Sigmoid colon (tissue), 7 donors: ENCODE data around the gene DLL4. TPM values are rescaled to one million over a fixed set of nuclear protein-coding genes. Genes with fewer than 3 reads are reported as not detected.

Experiments used
- DNase-seq: peaks from one replicate; pipeline ENCODE4 v3.0.0-alpha.2; 2019
- H3K27ac ChIP-seq, 4 donors: fragments of 200-600 bp; sonication (generic); one replicate each; pipeline ENCODE4 v1.5.1; 2016 to 2019; ENCODE audit warnings: mild to moderate bottlenecking in 1 of 4
- H3K27me3 ChIP-seq, 3 donors: fragments of 200-600 bp; sonication (generic); one replicate each; pipeline ENCODE4 v1.5.1; 2019; ENCODE audit warnings: mild to moderate bottlenecking in 1 of 3
- H3K36me3 ChIP-seq, 4 donors: fragments of 200-600 bp; sonication (generic); one replicate each; pipeline ENCODE4 v1.5.1; 2016 to 2019
- H3K4me1 ChIP-seq, 4 donors: fragments of 200-600 bp; sonication (generic); one replicate each; pipeline ENCODE4 v1.5.1; 2017 to 2019
- H3K4me3 ChIP-seq, 4 donors: fragments of 200-600 bp; sonication (generic); one replicate each; pipeline ENCODE4 v1.5.1; 2017 to 2019; ENCODE audit warnings: mild to moderate bottlenecking in 2 of 4, moderate library complexity in 1 of 4
- H3K9me3 ChIP-seq, 4 donors: fragments of 200-600 bp in 3 of 4; sonication (generic) in 3 of 4; one replicate each; pipeline versions ENCODE4 v1.5.1 to v1.6.1; 2013 to 2019
- CTCF ChIP-seq, 4 experiments: fragments of 450-650 bp in 3 of 4; fragments of 200-600 bp in 1 of 4; IDR thresholded peaks; one replicate each; pipeline ENCODE4 v1.5.1; 2016 to 2019; ENCODE audit warnings: antibody characterized with exemption in 4 of 4, mild to moderate bottlenecking in 3 of 4, moderate library complexity in 2 of 4
- EP300 ChIP-seq, 4 donors: sonication (generic); formaldehyde crosslinking; IDR thresholded peaks; one replicate each; pipeline ENCODE4 v1.6.1; 2017; ENCODE audit warnings: antibody characterized with exemption in 4 of 4
- POLR2A ChIP-seq, 2 donors: fragments of 450-650 bp; IDR thresholded peaks; one replicate each; pipeline ENCODE4 v1.6.1; 2016; ENCODE audit warnings: antibody characterized with exemption in 2 of 2, mild to moderate bottlenecking in 2 of 2, moderate library complexity in 2 of 2
- POLR2AphosphoS5 ChIP-seq, 4 donors: sonication (generic); formaldehyde crosslinking; IDR thresholded peaks; one replicate each; pipeline ENCODE4 v1.6.1; 2017; ENCODE audit warnings: antibody characterized with exemption in 4 of 4
- WGBS, 2 donors: extraction: QIAGEN DNeasy Blood & Tissue Kit; methylation state at CpG; one replicate each; pipeline ENCODE4 v1.1.7; 2013; 5-methylcytosine and 5-hydroxymethylcytosine counted together
- intact Hi-C: fragments of 100-400 bp; cut with DNase I; formaldehyde crosslinking; loops from one replicate; pipeline ENCODE4 v1.15.1; 2023
- polyA plus RNA-seq, 3 donors: library from polyadenylated mRNA; stranded (reverse); fragments of 200-250 nt; gene quantifications; one replicate each; pipeline ENCODE4 v1.2.3, GENCODE V29; 2013
- total RNA-seq, 4 donors: library from RNA; depleted of rRNA; stranded (reverse); fragments of >200 nt; gene quantifications; one replicate each; pipeline ENCODE4 v1.1.0, GENCODE V29; 2016
- donor health status: healthy with polysubstance abuse.
- donor health status: Bipolar disorder and iron deficiency.
- donor health status: healthy.

DLL4 gene
- total and polyA plus RNA-seq, 7 donors, result 1.6 to 12.2 (median 4.3) TPM

- 89 to 93% methylated on average over 12 of the region's 12 CpGs for WGBS, 2 donors
Measured at GRCh38 chr15:40915116-40915661, 14.0 kb upstream of the DLL4 start.

GRCh38 chr15:40915679-40916078, 13.5 kb upstream of the DLL4 start:
- intact Hi-C loops, result no loop called here
- H3K27me3 ChIP-seq, result no peaks in the 10 kb centered on the region
- H3K4me3 ChIP-seq, result no peak overlapping the region
- no peaks in the 10 kb centered on the region for H3K9me3 ChIP-seq
- no peaks in the 10 kb centered on the region for H3K36me3 ChIP-seq
- TF ChIP-seq EP300 (IDR thresholded peaks at IDR 0.05) (no peak), POLR2A (IDR thresholded peaks at IDR 0.05) (no peak), POLR2AphosphoS5 (IDR thresholded peaks at IDR 0.05) (no peak), CTCF (IDR thresholded peaks at IDR 0.05) (no peak)
- H3K4me1 ChIP-seq, result no peaks in the 10 kb centered on the region
- 68 to 72% methylated on average over 6 of the region's 6 CpGs for WGBS, 2 donors
- DNase-seq, result no peak
- H3K27ac ChIP-seq, result no peak overlapping the region

More at GRCh38 chr15:40915116-40915661, 14.0 kb upstream of the DLL4 start:
- H3K36me3 ChIP-seq, result no peaks in the 10 kb centered on the region
- H3K9me3 ChIP-seq, result no peaks in the 10 kb centered on the region
- intact Hi-C loops, result no loop called here
- no peak for DNase-seq
- no peak overlapping the region for H3K27ac ChIP-seq
- H3K4me1 ChIP-seq, result no peaks in the 10 kb centered on the region
- TF ChIP-seq CTCF (IDR thresholded peaks at IDR 0.05) (no peak), EP300 (IDR thresholded peaks at IDR 0.05) (no peak), POLR2A (IDR thresholded peaks at IDR 0.05) (no peak)
- no peak overlapping the region for H3K4me3 ChIP-seq
- H3K27me3 ChIP-seq, result no peaks in the 10 kb centered on the region

DNA sequence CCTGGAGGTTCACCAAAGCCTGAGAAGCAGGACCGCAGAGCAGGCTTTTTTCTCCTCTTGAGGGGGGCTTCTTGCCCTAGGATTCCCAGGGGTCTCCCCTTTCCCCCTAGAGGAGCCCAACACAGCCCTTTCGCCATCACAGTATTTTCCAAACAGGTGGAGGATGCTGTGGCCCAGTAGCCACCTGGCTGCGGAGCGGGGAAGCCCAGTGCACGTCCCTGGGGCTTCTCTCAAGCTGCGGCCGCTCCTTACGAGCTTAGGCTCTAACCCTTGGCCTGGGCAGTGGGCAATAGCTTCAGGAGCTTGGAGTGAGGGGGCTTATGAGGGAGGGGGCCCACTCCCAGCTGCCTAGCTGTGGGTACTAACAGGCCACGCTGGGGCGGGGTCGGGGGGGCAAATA, 11.6 kb upstream of the DLL4 start:
- Histone ChIP-seq H3K27me3 (no peaks in the 10 kb centered on the region), H3K4me1 (no peaks in the 10 kb centered on the region), H3K4me3 (no peak overlapping the region), H3K9me3 (no peaks in the 10 kb centered on the region), H3K27ac (peak overlapping the region in 1 of 4 donors; percentile 46), H3K36me3 (no peaks in the 10 kb centered on the region)
- TF ChIP-seq CTCF (IDR thresholded peaks at IDR 0.05), result no peak
- no peak for TF ChIP-seq POLR2AphosphoS5 (IDR thresholded peaks at IDR 0.05)
- no peak for TF ChIP-seq EP300 (IDR thresholded peaks at IDR 0.05)
- no peak for DNase-seq
- WGBS, 2 donors, result 60 to 76% methylated on average over 11 of the region's 11 CpGs
- intact Hi-C loops, result no loop called here

GRCh38 chr15:40918146-40918798, 10.9 kb upstream of the DLL4 start:
- intact Hi-C loops, result no loop called here
- H3K27me3 ChIP-seq, result no peaks in the 10 kb centered on the region
- DNase-seq, result no peak
- H3K4me3 ChIP-seq, result no peak overlapping the region
- H3K9me3 ChIP-seq, result no peaks in the 10 kb centered on the region
- WGBS, 2 donors, result 64 to 85% methylated on average over 15 of the region's 15 CpGs
- no peaks in the 10 kb centered on the region for H3K4me1 ChIP-seq
- no peaks in the 10 kb centered on the region for H3K36me3 ChIP-seq
- H3K27ac ChIP-seq, result peak overlapping the region in 1 of 4 donors; percentile 46
- TF ChIP-seq POLR2A (IDR thresholded peaks at IDR 0.05) (no peak), POLR2AphosphoS5 (IDR thresholded peaks at IDR 0.05) (no peak), CTCF (IDR thresholded peaks at IDR 0.05) (no peak), EP300 (IDR thresholded peaks at IDR 0.05) (no peak)
